ENCODE measurements around the gene CPNE4.

The CPNE4 gene

GRCh38 chr3:131669600-131669999, 365.2 kb downstream of the CPNE4 start:
- no peak for DNase-seq
- Mint-ChIP-seq H3K4me3 (no peak overlapping the region), H3K27me3 (ENCODE audit: low read depth, poor library complexity) (peaks cover 4% of the 10 kb centered on the region), H3K36me3 (ENCODE audit: low read depth) (no peaks in the 10 kb centered on the region), H3K27ac (no peak overlapping the region), H3K4me1 (no peaks in the 10 kb centered on the region), H3K9me3 (no peaks in the 10 kb centered on the region)
- TF ChIP-seq CTCF (IDR thresholded peaks at IDR 0.05), result no peak

GRCh38 chr3:131658771-131659170, 376.0 kb downstream of the CPNE4 start:
- Mint-ChIP-seq H3K9me3 (peaks cover 17% of the 10 kb centered on the region), H3K27ac (no peak overlapping the region), H3K27me3 (ENCODE audit: low read depth, poor library complexity) (no peaks in the 10 kb centered on the region), H3K4me3 (no peak overlapping the region), H3K4me1 (peaks cover 11% of the 10 kb centered on the region), H3K36me3 (ENCODE audit: low read depth) (no peaks in the 10 kb centered on the region)
- TF ChIP-seq CTCF (IDR thresholded peaks at IDR 0.05), result no peak
- DNase-seq, result no peak

GRCh38 chr3:131658115-131658514, 376.7 kb downstream of the CPNE4 start:
- no peak overlapping the region for H3K27ac Mint-ChIP-seq
- H3K4me1 Mint-ChIP-seq, result peaks cover 11% of the 10 kb centered on the region
- peaks cover 17% of the 10 kb centered on the region for H3K9me3 Mint-ChIP-seq
- no peak for DNase-seq
- no peaks in the 10 kb centered on the region for H3K27me3 Mint-ChIP-seq (ENCODE audit: low read depth, poor library complexity)
- no peaks in the 10 kb centered on the region for H3K36me3 Mint-ChIP-seq (ENCODE audit: low read depth)
- no peak overlapping the region for H3K4me3 Mint-ChIP-seq
- no peak for TF ChIP-seq CTCF (IDR thresholded peaks at IDR 0.05)

- Mint-ChIP-seq H3K27me3 (ENCODE audit: low read depth, poor library complexity) (no peaks in the 10 kb centered on the region), H3K9me3 (peaks cover 10% of the 10 kb centered on the region), H3K4me1 (peaks cover 11% of the 10 kb centered on the region), H3K27ac (no peak overlapping the region), H3K36me3 (ENCODE audit: low read depth) (peaks cover 1% of the 10 kb centered on the region), H3K4me3 (no peak overlapping the region)
- TF ChIP-seq CTCF (IDR thresholded peaks at IDR 0.05), result no peak
- DNase-seq, result no peak
These were observed 379.6 kb downstream of the CPNE4 start for GRCh38 chr3:131655070-131655690.

GRCh38 chr3:131645638-131646037, 389.2 kb downstream of the CPNE4 start:
- peaks cover 8% of the 10 kb centered on the region for H3K9me3 Mint-ChIP-seq
- no peak overlapping the region for H3K27ac Mint-ChIP-seq
- no peak for DNase-seq
- no peaks in the 10 kb centered on the region for H3K27me3 Mint-ChIP-seq (ENCODE audit: low read depth, poor library complexity)
- no peak for TF ChIP-seq CTCF (IDR thresholded peaks at IDR 0.05)
- H3K36me3 Mint-ChIP-seq (ENCODE audit: low read depth), result peaks cover 9% of the 10 kb centered on the region
- H3K4me3 Mint-ChIP-seq, result no peak overlapping the region
- H3K4me1 Mint-ChIP-seq, result peaks cover 6% of the 10 kb centered on the region

GRCh38 chr3:131636266-131636775, 398.5 kb downstream of the CPNE4 start:
- peaks cover 4% of the 10 kb centered on the region for H3K9me3 Mint-ChIP-seq
- H3K27ac Mint-ChIP-seq, result no peak overlapping the region
- TF ChIP-seq CTCF (IDR thresholded peaks at IDR 0.05), result no peak
- DNase-seq, result no peak
- H3K4me3 Mint-ChIP-seq, result no peak overlapping the region
- no peaks in the 10 kb centered on the region for H3K27me3 Mint-ChIP-seq (ENCODE audit: low read depth, poor library complexity)
- no peaks in the 10 kb centered on the region for H3K4me1 Mint-ChIP-seq
- no peaks in the 10 kb centered on the region for H3K36me3 Mint-ChIP-seq (ENCODE audit: low read depth)
